Activated B cell treated with CpG ODN at 0.5 μM for 24 hours (primary cell): Measurements from ENCODE around the gene GALNT3. TPM values are rescaled to one million over a fixed set of nuclear protein-coding genes. Genes with fewer than 3 reads are reported as not detected.

Source experiments
- ATAC-seq: fragments of 200-7000 bp; cut with Tn5 transposase; one replicate; pipeline ENCODE4 v1.10.0; 2021; ENCODE audit warnings: low read depth, mild to moderate bottlenecking, moderate library complexity
- CTCF ChIA-PET: fragments of 350-600 bp; sonication (Branson Sonifier 250); formaldehyde crosslinking; loops from one replicate; lab custom pipeline; 2021; ENCODE audit warnings: antibody characterized with exemption; lab: Charles Lee
- POLR2A ChIA-PET: fragments of 350-600 bp; sonication (Branson Sonifier 250); formaldehyde crosslinking; loops from one replicate; lab custom pipeline; 2021; ENCODE audit warnings: antibody characterized with exemption; lab: Charles Lee
- DNase-seq: peaks from one replicate; pipeline ENCODE4 v3.0.0; 2022
- H3K27ac Mint-ChIP-seq: one replicate; pipeline ENCODE4 v1.8.0; 2020; ENCODE audit warnings: mixed read lengths
- H3K27me3 Mint-ChIP-seq: one replicate; pipeline ENCODE4 v1.8.0; 2021; ENCODE audit warnings: mixed read lengths
- H3K36me3 Mint-ChIP-seq: one replicate; pipeline ENCODE4 v1.8.0; 2021; ENCODE audit warnings: low read depth, mixed read lengths
- H3K4me1 Mint-ChIP-seq: one replicate; pipeline ENCODE4 v1.8.0; 2021; ENCODE audit warnings: mixed read lengths
- H3K4me3 Mint-ChIP-seq: one replicate; pipeline ENCODE4 v1.8.0; 2020; ENCODE audit warnings: mild to moderate bottlenecking, mixed read lengths
- H3K9me3 Mint-ChIP-seq: one replicate; pipeline ENCODE4 v1.8.0; 2020; ENCODE audit warnings: mixed read lengths
- CTCF ChIP-seq: fragments of 200-600 bp; IDR thresholded peaks from one replicate; pipeline ENCODE4 v1.8.0; 2022; ENCODE audit warnings: antibody characterized with exemption, mild to moderate bottlenecking
- intact Hi-C: fragments of 100-400 bp; cut with micrococcal nuclease; formaldehyde crosslinking; loops from one replicate; pipeline ENCODE4 v1.15.1; 2024
- total RNA-seq: library from RNA; stranded (reverse); gene quantifications from 2 replicates; pipeline ENCODE4 v1.2.3, GENCODE V29; 2022

GALNT3 gene
- total RNA-seq, 1 donor from 2014 or later, result 14.4 TPM

DNA sequence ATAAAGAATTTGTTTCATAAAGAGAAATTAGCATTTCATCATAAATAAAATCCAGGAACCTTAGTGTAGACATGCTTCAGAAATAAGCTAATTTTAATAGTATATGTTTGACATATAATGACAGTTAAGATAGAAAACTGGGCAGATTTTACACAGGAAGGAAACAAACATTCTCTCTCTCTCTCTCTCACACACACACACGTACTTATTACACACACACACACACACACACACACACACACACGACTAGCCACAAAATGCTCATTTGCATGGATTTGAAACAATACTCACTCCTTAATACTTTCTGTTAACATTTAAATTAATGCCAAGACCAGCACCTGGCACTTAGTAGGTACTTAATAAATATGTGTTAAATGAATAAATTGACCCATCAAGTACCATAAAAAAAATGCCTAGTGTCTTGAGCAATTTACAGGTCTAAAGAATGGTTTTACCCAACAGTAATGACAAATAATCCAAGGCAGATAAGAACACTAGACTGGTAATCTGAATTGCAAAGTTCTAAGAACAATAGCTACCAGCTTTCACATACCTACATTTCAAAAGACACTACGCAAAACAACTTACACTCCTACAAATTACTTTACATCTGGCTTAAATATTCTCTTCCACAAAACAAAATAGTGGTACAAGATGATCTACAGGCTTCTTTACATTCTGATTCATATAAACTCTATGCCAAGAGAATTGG lies 2.9 kb upstream of the GALNT3 start:
- Mint-ChIP-seq H3K36me3 (peaks cover 25% of the 10 kb centered on the region), H3K27me3 (no peaks in the 10 kb centered on the region), H3K4me1 (peaks cover 28% of the 10 kb centered on the region), H3K4me3 (no peak overlapping the region), H3K9me3 (peaks cover 6% of the 10 kb centered on the region), H3K27ac (no peak overlapping the region)
- ATAC-seq (no peak), DNase-seq (no peak)
- TF ChIP-seq CTCF, result no peak
- intact Hi-C loops, result loop anchor here (10.0 kb wide), 1 partner anchor 822 kb away; no protein-coding TSS in a partner anchor
- ChIA-PET CTCF (no interaction called here), POLR2A (no interaction called here)

GRCh38 chr2:165796129-165796528 lies 2.1 kb upstream of the GALNT3 start:
- peaks cover 34% of the 10 kb centered on the region for H3K4me1 Mint-ChIP-seq
- CTCF ChIA-PET, result interaction anchor here (4.4 kb wide), 1 partner anchor 78 kb away, joined by 28 read pairs; no protein-coding TSS in a partner anchor
- peaks cover 6% of the 10 kb centered on the region for H3K9me3 Mint-ChIP-seq
- ATAC-seq (no peak), DNase-seq (no peak)
- H3K27me3 Mint-ChIP-seq, result no peaks in the 10 kb centered on the region
- peaks cover 16% of the 10 kb centered on the region for H3K36me3 Mint-ChIP-seq
- POLR2A ChIA-PET, result no interaction called here
- no peak for TF ChIP-seq CTCF
- no peak overlapping the region for H3K27ac Mint-ChIP-seq
- H3K4me3 Mint-ChIP-seq, result no peak overlapping the region
- intact Hi-C loops, result loop anchor here (10.0 kb wide), 1 partner anchor 821 kb away; no protein-coding TSS in a partner anchor

- Mint-ChIP-seq H3K27me3 (no peaks in the 10 kb centered on the region), H3K9me3 (peaks cover 2% of the 10 kb centered on the region), H3K4me3 (peak overlapping the region; percentile 97), H3K27ac (peak overlapping the region; percentile 96), H3K4me1 (peaks cover 36% of the 10 kb centered on the region), H3K36me3 (peaks cover 10% of the 10 kb centered on the region)
- CTCF ChIA-PET, result interaction anchor here (1.3 to 4.4 kb wide), 3 partner anchors 18 to 79 kb away, joined by 3 to 28 read pairs (median 6); no protein-coding TSS in a partner anchor
- POLR2A ChIA-PET, result interaction anchor here (0.8 to 2.3 kb wide), 10 partner anchors 8 to 884 kb away, joined by 3 to 23 read pairs (median 4); no protein-coding TSS in a partner anchor
- DNase-seq (no peak), ATAC-seq (no peak)
- intact Hi-C loops, result loop anchor here (2.0 to 10.0 kb wide), 3 partner anchors 18 to 820 kb away; no protein-coding TSS in a partner anchor
- TF ChIP-seq CTCF, result no peak
These were observed 964 bp upstream of the GALNT3 start for GRCh38 chr2:165795011-165795410.

DNA sequence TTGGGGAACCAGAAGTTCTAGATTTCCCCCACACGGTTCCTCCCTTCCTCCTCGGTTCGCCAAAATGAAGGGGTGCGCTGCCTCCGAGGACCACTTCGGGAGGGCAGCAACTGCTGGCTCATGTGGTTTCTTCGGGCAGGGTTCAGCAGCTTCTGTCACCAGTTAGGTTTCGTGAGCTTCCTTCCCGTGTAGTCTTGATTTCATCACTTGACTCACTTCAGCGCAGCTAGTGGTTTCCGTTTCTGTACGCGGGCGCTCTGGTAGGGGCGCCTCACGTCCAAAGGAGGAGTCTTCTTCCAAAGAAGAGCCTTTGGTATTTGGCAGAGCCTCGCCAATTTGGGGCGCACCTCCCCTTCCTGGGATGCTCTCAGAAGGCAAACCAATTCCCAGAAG lies 485 bp upstream of the GALNT3 start:
- Mint-ChIP-seq H3K27me3 (no peaks in the 10 kb centered on the region), H3K4me3 (peak overlapping the region; percentile 97), H3K4me1 (peaks cover 36% of the 10 kb centered on the region), H3K9me3 (no peaks in the 10 kb centered on the region), H3K36me3 (peaks cover 6% of the 10 kb centered on the region), H3K27ac (peak overlapping the region; percentile 96)
- DNase-seq (no peak), ATAC-seq (peak; percentile 87)
- intact Hi-C loops, result loop anchor here (1.0 to 10.0 kb wide), 8 partner anchors 18 to 953 kb away; partner anchors contain the start of genes COBLL1 and TTC21B
- ChIA-PET POLR2A (interaction anchor here (0.8 to 2.3 kb wide), 10 partner anchors 9 to 884 kb away, joined by 3 to 23 read pairs (median 4); no protein-coding TSS in a partner anchor), CTCF (interaction anchor here (1.3 to 4.4 kb wide), 4 partner anchors 19 to 80 kb away, joined by 3 to 28 read pairs (median 5); no protein-coding TSS in a partner anchor)
- TF ChIP-seq CTCF, result no peak
